Neural progenitor cell (in vitro differentiated cells): ENCODE results near the gene FAM193A. TPM values are rescaled to one million over a fixed set of nuclear protein-coding genes. Genes with fewer than 3 reads are reported as not detected.
A peak's percentile ranks its signal among the peaks of the same experiment; 100 is the strongest.

ENCODE experiments used
- DNase-seq: peaks from one replicate; pipeline ENCODE4 v3.0.0-alpha.2; 2016; ENCODE audit warnings: low spot score
- H2AFZ ChIP-seq: fragments of 200-600 bp; sonication (generic); replicated peaks from 2 replicates; pipeline ENCODE4 v1.6.1; 2016; ENCODE audit warnings: antibody characterized with exemption
- H3F3A ChIP-seq: fragments of 200-600 bp; sonication (generic); 2 replicates; pipeline ENCODE4 v1.6.1; 2016; ENCODE audit warnings: antibody characterized with exemption, low read depth
- H3K27ac ChIP-seq: fragments of 200-600 bp; sonication (generic); 2 replicates; pipeline ENCODE4 v1.5.1; 2016; ENCODE audit warnings: mild to moderate bottlenecking
- H3K27me3 ChIP-seq: fragments of 200-600 bp; sonication (generic); 2 replicates; pipeline ENCODE4 v1.6.1; 2016; ENCODE audit warnings: mild to moderate bottlenecking, moderate library complexity
- H3K36me3 ChIP-seq: fragments of 200-600 bp; sonication (generic); 2 replicates; pipeline ENCODE4 v1.5.1; 2016
- H3K4me1 ChIP-seq: fragments of 200-600 bp; sonication (generic); 2 replicates; pipeline ENCODE4 v1.6.1; 2016; ENCODE audit warnings: mixed run types
- H3K4me2 ChIP-seq: fragments of 200-600 bp; sonication (generic); 2 replicates; pipeline ENCODE4 v1.6.1; 2016
- H3K4me3 ChIP-seq: fragments of 200-600 bp; sonication (generic); 2 replicates; pipeline ENCODE4 v1.5.1; 2016
- H3K79me2 ChIP-seq: fragments of 200-600 bp; sonication (generic); 2 replicates; pipeline ENCODE4 v1.6.1; 2016; ENCODE audit warnings: low read depth
- H3K9ac ChIP-seq: fragments of 200-600 bp; sonication (generic); 2 replicates; pipeline ENCODE4 v1.6.1; 2016
- H3K9me3 ChIP-seq: fragments of 200-600 bp; sonication (generic); 2 replicates; pipeline ENCODE4 v1.5.1; 2016; ENCODE audit warnings: low read depth
- H4K20me1 ChIP-seq: fragments of 200-600 bp; sonication (generic); 2 replicates; pipeline ENCODE4 v1.6.1; 2016; ENCODE audit warnings: low read depth
- H3K27ac Mint-ChIP-seq: 3 replicates; pipeline ENCODE4 v1.8.0; 2021; ENCODE audit warnings: mixed read lengths
- H3K27me3 Mint-ChIP-seq: 2 replicates; pipeline ENCODE4 v1.8.0; 2022; ENCODE audit warnings: low read depth, mild to moderate bottlenecking, inconsistent platforms, moderate library complexity, mixed read lengths; ENCODE audit not compliant: insufficient read depth
- H3K36me3 Mint-ChIP-seq: 3 replicates; pipeline ENCODE4 v1.8.0; 2021; ENCODE audit warnings: mixed read lengths
- H3K4me1 Mint-ChIP-seq: 3 replicates; pipeline ENCODE4 v1.8.0; 2021; ENCODE audit warnings: mixed read lengths
- H3K4me3 Mint-ChIP-seq: 3 replicates; pipeline ENCODE4 v1.8.0; 2021; ENCODE audit warnings: mild to moderate bottlenecking, moderate library complexity, mixed read lengths
- H3K9me3 Mint-ChIP-seq: 3 replicates; pipeline ENCODE4 v1.8.0; 2020; ENCODE audit warnings: mixed read lengths
- CTCF ChIP-seq: fragments of 200-600 bp; sonication (generic); IDR thresholded peaks from 2 replicates; pipeline ENCODE4 v1.5.1; 2017; ENCODE audit warnings: antibody characterized with exemption, mild to moderate bottlenecking
- EZH2 ChIP-seq: fragments of 200-600 bp; sonication (generic); IDR thresholded peaks from 2 replicates; pipeline ENCODE4 v1.6.1; 2017; ENCODE audit warnings: antibody characterized with exemption, mild to moderate bottlenecking, moderate library complexity
- EZH2phosphoT487 ChIP-seq: fragments of 200-600 bp; sonication (generic); IDR thresholded peaks from 2 replicates; pipeline ENCODE4 v1.6.1; 2017; ENCODE audit warnings: antibody characterized with exemption
- total RNA-seq: library from RNA; depleted of rRNA; stranded (reverse); fragments of >200 nt; gene quantifications from 2 replicates; pipeline ENCODE4 v1.2.3, GENCODE V29; 2015; ENCODE audit warnings: low replicate concordance

Gene FAM193A
- total RNA-seq, 1 donor from 2014 or later, result 29.1 TPM

- Histone ChIP-seq H3K4me3 (no peak overlapping the region), H3K36me3 (no peaks in the 10 kb centered on the region), H3K27me3 (no peaks in the 10 kb centered on the region), H3K27ac (no peak overlapping the region), H3K79me2 (no peaks in the 10 kb centered on the region), H3K4me2 (no peak overlapping the region), H2AFZ (no peak overlapping the region), H3F3A (peaks cover 15% of the 10 kb centered on the region), H3K4me1 (peaks cover 6% of the 10 kb centered on the region), H4K20me1 (no peaks in the 10 kb centered on the region), H3K9me3 (no peaks in the 10 kb centered on the region), H3K9ac (no peak overlapping the region)
- Mint-ChIP-seq H3K27ac (no peak overlapping the region), H3K36me3 (peaks cover 13% of the 10 kb centered on the region), H3K9me3 (no peaks in the 10 kb centered on the region), H3K27me3 (peaks cover 6% of the 10 kb centered on the region), H3K4me1 (no peaks in the 10 kb centered on the region), H3K4me3 (no peak overlapping the region)
- TF ChIP-seq CTCF (no peak), EZH2phosphoT487 (no peak), EZH2 (no peak)
- DNase-seq, result no peak
Observed at GRCh38 chr4:2729533-2729875, 193.1 kb downstream of the FAM193A start.

GRCh38 chr4:2731907-2732317 lies 195.5 kb downstream of the FAM193A start:
- Mint-ChIP-seq H3K27me3 (peaks cover 6% of the 10 kb centered on the region), H3K4me1 (no peaks in the 10 kb centered on the region), H3K27ac (no peak overlapping the region), H3K4me3 (no peak overlapping the region), H3K9me3 (peaks cover 13% of the 10 kb centered on the region), H3K36me3 (peaks cover 30% of the 10 kb centered on the region)
- Histone ChIP-seq H3K27me3 (no peaks in the 10 kb centered on the region), H3K79me2 (no peaks in the 10 kb centered on the region), H3F3A (peaks cover 28% of the 10 kb centered on the region), H3K9ac (no peak overlapping the region), H3K36me3 (peaks cover 5% of the 10 kb centered on the region), H3K4me1 (peaks cover 8% of the 10 kb centered on the region), H2AFZ (no peak overlapping the region), H3K4me2 (no peak overlapping the region), H3K4me3 (no peak overlapping the region), H4K20me1 (no peaks in the 10 kb centered on the region), H3K9me3 (peaks cover 7% of the 10 kb centered on the region), H3K27ac (no peak overlapping the region)
- TF ChIP-seq CTCF (no peak), EZH2phosphoT487 (no peak), EZH2 (no peak)
- DNase-seq, result no peak

GRCh38 chr4:2732526-2732925 lies 196.1 kb downstream of the FAM193A start:
- no peak for DNase-seq
- no peak overlapping the region for H2AFZ ChIP-seq
- H3K9me3 ChIP-seq, result peaks cover 7% of the 10 kb centered on the region
- H3K4me2 ChIP-seq, result no peak overlapping the region
- Mint-ChIP-seq H3K9me3 (peaks cover 13% of the 10 kb centered on the region), H3K36me3 (peaks cover 30% of the 10 kb centered on the region), H3K27ac (peak overlapping the region; percentile 96), H3K4me3 (no peak overlapping the region), H3K4me1 (no peaks in the 10 kb centered on the region), H3K27me3 (peaks cover 6% of the 10 kb centered on the region)
- peaks cover 8% of the 10 kb centered on the region for H3K4me1 ChIP-seq
- H3K4me3 ChIP-seq, result no peak overlapping the region
- TF ChIP-seq EZH2phosphoT487, result no peak
- TF ChIP-seq CTCF, result no peak
- TF ChIP-seq EZH2, result no peak
- no peaks in the 10 kb centered on the region for H4K20me1 ChIP-seq
- H3F3A ChIP-seq, result peaks cover 28% of the 10 kb centered on the region
- peaks cover 5% of the 10 kb centered on the region for H3K36me3 ChIP-seq
- H3K27me3 ChIP-seq, result no peaks in the 10 kb centered on the region
- no peaks in the 10 kb centered on the region for H3K79me2 ChIP-seq
- H3K9ac ChIP-seq, result no peak overlapping the region
- H3K27ac ChIP-seq, result no peak overlapping the region
